ENCODE data around the gene MALL. TPM values are rescaled to one million over a fixed set of nuclear protein-coding genes. Genes with fewer than 3 reads are reported as not detected.

Gene MALL
- total RNA-seq, 1 donor from 2014 or later, result 35.7 TPM

DNA sequence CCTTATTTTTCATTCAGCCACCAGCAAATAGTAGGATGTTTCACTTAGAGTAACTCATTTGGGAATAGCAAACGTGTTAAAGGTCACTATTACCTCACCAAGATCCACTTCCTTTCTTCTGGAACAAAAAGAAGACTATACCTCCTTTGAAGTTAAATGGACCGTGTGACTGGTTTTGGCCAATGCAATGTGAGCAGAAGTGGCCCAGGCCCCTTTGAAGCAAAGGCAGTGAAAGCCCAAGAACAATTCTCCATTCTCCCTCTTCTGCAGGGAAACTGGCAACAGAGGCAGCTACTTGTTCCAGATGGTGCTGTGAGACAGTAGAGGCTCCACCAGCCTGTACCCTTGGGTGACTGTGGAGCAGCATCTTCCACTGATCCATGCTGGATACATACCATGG lies 11.3 kb upstream of the MALL start:
- no peak overlapping the region for H3K4me3 ChIP-seq (ENCODE audit: low read depth, low read length)
- TF ChIP-seq, protein P1, sequence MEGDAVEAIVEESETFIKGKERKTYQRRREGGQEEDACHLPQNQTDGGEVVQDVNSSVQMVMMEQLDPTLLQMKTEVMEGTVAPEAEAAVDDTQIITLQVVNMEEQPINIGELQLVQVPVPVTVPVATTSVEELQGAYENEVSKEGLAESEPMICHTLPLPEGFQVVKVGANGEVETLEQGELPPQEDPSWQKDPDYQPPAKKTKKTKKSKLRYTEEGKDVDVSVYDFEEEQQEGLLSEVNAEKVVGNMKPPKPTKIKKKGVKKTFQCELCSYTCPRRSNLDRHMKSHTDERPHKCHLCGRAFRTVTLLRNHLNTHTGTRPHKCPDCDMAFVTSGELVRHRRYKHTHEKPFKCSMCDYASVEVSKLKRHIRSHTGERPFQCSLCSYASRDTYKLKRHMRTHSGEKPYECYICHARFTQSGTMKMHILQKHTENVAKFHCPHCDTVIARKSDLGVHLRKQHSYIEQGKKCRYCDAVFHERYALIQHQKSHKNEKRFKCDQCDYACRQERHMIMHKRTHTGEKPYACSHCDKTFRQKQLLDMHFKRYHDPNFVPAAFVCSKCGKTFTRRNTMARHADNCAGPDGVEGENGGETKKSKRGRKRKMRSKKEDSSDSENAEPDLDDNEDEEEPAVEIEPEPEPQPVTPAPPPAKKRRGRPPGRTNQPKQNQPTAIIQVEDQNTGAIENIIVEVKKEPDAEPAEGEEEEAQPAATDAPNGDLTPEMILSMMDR (conservative IDR thresholded peaks at IDR 0.05; ENCODE audit: low read depth, low read length), result no peak

DNA sequence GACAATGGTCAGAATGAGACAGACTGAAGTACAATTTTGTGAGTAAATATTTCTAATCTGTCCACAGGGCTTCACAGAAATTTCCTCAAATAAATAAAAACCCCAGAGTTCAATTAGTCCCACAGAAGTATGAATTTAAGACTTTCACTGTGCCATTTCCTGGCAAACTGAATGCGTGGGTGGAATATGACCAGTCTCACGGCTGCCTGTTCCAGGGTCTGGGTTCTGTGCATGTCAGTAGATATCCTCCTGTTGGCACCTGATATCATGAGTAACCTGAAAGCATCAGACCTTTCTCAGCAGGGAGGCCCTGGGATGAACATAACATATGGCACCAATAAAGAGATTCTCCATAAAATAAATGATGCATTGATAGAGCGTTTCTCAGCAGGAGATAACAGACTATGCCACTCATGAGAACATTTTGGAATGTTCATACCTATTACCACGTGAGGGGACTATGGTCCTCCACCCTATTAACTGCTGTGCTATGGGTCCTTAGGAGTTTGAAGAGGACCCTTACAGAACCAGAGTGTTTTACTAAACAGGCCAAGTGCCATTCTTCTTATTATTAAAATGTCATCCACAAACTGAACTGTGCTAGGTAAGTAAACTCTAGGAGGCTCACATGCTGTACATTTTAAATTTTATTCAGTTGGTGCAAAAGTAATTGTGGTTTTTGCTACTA lies 10.6 kb upstream of the MALL start:
- no peak for DNase-seq (ENCODE audit: low read depth)
- TF ChIP-seq, protein P1 (conservative IDR thresholded peaks at IDR 0.05; ENCODE audit: low read depth, low read length), result no peak
- H3K4me3 ChIP-seq (ENCODE audit: low read depth, low read length), result no peak overlapping the region

More for the DNA sequence above, 11.3 kb upstream of the MALL start:
- DNase-seq (ENCODE audit: low read depth), result no peak

DNA sequence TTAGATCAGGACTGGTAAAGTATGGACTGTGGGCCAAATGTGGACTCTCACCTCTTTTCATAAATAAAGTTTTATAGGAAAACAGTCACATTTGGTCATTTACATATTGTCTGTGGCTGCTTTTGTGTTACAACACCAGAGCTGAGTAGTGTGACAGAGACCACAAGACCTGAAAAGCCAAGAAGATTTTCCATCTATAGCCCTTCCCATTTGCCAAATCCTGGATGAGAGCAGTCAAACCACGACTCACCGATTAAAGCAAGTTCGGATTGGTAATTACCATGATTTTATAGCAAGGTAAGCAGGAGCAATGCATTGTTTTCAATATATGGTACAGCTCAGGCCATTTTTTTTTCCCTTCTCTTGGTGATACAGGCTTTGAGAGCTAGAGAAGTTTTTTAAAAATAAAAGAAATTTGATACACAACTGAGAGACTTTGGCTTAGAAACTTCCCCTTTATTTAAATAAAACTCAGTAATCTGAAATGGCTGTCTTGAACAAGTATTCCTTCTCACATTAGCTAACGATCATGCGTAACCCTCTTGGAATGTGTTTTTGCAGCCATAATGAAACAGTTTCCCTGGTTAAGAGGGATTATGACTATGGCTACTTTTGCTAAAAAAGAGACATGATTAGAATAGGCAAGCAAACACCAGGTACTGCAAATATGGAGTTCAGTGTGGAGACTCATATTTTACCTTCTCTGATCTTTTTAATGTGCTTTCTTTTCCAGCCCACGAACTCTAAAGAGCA lies 9.5 kb upstream of the MALL start:
- TF ChIP-seq, protein P1 (conservative IDR thresholded peaks at IDR 0.05; ENCODE audit: low read depth, low read length), result no peak
- DNase-seq (ENCODE audit: low read depth), result no peak
- H3K4me3 ChIP-seq (ENCODE audit: low read depth, low read length), result no peak overlapping the region

DNA sequence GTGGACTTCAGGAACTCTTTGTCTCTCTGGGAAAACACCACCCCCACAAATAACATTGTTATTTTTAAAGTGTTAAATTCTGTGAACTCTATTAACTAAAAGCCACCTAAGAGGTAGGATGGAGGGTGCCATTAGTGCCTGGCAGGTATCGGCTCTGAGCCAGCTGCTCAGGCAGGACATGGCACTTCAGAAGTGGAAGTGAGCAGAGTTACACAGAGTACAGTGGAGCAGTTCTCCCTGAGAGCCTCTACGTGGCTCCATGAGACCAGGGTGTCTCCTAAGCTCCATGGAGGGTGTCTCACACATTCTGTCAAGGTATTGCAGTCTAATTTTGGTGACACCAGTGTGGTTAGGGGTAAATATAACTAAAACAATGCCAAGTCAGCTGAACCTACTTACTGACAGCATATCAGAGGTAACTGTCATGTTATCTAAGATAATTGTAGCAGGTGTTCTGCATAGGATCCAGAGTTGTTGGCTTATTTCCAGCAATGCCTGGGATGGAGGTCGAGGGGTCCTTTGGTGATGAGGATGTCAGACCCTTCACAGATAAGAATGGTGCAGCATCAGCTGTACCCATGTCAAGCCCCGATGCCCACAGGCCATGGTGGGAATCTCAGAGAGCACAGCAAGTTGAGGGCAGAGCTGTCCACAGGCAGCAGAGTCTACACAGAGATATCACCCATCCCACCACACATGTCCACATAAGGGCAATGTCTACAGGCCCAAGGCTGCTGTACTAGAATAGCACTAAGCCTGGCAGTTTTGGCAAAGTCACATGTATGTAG lies 8.6 kb upstream of the MALL start:
- TF ChIP-seq, protein P1 (conservative IDR thresholded peaks at IDR 0.05; ENCODE audit: low read depth, low read length), result no peak
- no peak for DNase-seq (ENCODE audit: low read depth)
- no peak overlapping the region for H3K4me3 ChIP-seq (ENCODE audit: low read depth, low read length)

DNA sequence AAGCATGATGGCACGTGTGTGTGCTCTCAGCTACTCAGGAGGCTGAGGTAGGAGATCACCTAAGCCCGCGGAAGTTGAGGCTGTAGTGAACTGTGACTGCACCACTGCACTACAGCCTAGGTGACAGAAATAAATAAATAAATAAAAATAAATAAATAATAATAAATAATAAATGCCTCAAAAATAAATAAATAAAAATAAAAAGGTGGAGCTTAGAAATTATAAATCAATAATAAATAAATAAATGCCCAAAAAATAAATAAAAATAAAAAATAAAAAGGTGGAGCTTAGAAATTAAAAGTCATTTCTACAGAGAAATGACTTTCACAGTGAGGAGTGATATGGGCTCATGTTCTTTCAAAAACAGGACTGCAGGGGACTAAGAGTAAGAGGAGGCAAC lies 6.0 kb upstream of the MALL start:
- no peak overlapping the region for H3K4me3 ChIP-seq (ENCODE audit: low read depth, low read length)
- TF ChIP-seq, protein P1 (conservative IDR thresholded peaks at IDR 0.05; ENCODE audit: low read depth, low read length), result no peak
- DNase-seq (ENCODE audit: low read depth), result no peak

DNA sequence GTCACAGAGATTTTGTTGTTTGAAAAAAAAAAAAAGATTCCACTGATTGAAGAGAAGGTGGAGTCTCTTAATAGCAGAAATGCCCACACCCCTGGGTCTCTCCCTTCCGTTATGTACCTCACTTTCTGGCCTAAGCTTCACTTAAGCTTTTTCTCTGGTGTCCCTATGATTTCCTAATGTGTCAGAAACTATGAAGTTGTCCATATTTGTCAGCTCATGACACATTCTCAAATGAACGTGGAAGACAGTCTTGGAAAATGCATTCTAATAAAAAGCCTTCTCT lies 5.4 kb upstream of the MALL start:
- TF ChIP-seq, protein P1 (conservative IDR thresholded peaks at IDR 0.05; ENCODE audit: low read depth, low read length), result no peak
- DNase-seq (ENCODE audit: low read depth), result no peak
- no peak overlapping the region for H3K4me3 ChIP-seq (ENCODE audit: low read depth, low read length)
